Measurements from ENCODE around the gene MDM2. TPM values are rescaled to one million over a fixed set of nuclear protein-coding genes. Genes with fewer than 3 reads are reported as not detected.
"Not testable (repeated sequence)": the region's sequence is repeated elsewhere in the genome, so short reads cannot be mapped to it uniquely, and the experiment has no call there.

The MDM2 gene
- polyA plus RNA-seq, 1 donor from 2014 or later = 19.6 TPM

DNA sequence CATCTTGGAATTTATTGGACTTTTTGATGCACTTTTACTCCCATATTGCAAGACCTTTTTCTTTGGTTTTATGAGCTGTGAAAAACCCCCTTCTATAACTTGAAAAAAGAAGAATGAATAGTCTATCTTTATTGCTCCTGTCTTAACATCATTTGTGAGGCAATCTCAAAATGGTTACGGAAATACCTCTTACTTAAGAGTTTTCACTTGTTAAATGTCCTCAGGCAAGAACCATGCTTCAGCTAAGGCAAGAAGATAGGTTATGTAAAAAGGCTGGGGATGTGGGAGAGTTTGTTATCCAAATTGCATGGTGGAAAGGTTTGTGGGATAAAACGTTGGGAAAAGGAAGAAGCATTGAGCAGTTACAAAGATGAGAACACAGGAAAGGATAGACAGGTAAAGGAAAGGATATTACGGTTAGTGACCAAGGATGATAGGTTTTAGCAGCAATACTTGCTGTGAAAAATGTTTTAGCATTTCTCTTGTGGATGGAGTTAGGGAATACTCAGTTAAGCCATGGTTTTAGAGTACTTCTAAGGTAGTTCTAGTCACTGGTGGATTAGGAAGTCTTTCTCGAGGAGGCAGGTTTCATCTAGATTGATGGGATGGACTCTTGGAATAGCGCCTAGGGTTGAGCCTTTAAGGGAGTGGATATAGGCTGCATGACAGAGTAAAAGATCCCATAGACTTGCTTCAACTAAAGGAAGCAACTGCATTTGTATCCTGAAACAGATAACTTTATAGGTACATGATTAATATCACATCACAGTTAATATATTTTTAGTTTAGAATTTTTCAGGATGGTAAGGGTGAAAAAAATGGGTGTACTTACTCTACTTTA, 30.3 kb downstream of the MDM2 start:
- H3K36me3 Mint-ChIP-seq = peaks cover 4% of the 10 kb centered on the region
- H3K4me1 Mint-ChIP-seq = peaks cover 2 to 4% (median 2%) of the 10 kb centered on the region in 3 donors
- H3K27me3 Mint-ChIP-seq = no peaks in the 10 kb centered on the region
- H3K9me3 Mint-ChIP-seq = no peaks in the 10 kb centered on the region
- peak overlapping the region in 1 of 3 donors; percentile 55 for H3K27ac Mint-ChIP-seq
- H3K4me3 Mint-ChIP-seq = peak overlapping the region in 1 of 4 donors; percentile 33

DNA sequence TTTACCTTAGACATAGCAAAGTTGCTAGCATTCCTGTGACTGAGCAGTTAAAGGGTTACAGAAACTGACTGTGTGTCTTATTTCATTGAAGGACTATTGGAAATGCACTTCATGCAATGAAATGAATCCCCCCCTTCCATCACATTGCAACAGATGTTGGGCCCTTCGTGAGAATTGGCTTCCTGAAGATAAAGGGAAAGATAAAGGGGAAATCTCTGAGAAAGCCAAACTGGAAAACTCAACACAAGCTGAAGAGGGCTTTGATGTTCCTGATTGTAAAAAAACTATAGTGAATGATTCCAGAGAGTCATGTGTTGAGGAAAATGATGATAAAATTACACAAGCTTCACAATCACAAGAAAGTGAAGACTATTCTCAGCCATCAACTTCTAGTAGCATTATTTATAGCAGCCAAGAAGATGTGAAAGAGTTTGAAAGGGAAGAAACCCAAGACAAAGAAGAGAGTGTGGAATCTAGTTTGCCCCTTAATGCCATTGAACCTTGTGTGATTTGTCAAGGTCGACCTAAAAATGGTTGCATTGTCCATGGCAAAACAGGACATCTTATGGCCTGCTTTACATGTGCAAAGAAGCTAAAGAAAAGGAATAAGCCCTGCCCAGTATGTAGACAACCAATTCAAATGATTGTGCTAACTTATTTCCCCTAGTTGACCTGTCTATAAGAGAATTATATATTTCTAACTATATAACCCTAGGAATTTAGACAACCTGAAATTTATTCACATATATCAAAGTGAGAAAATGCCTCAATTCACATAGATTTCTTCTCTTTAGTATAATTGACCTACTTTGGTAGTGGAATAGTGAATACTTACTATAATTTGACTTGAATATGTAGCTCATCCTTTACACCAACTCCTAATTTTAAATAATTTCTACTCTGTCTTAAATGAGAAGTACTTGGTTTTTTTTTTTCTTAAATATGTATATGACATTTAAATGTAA, 31.5 kb downstream of the MDM2 start:
- Mint-ChIP-seq H3K9me3 (no peaks in the 10 kb centered on the region), H3K27ac (peak overlapping the region in 1 of 3 donors; percentile 46), H3K27me3 (no peaks in the 10 kb centered on the region)

GRCh38 chr12:68841175-68841574, 33.2 kb downstream of the MDM2 start:
- not testable (repeated sequence) for H3K4me1 Mint-ChIP-seq, H3K4me3 Mint-ChIP-seq, H3K9me3 Mint-ChIP-seq, H3K36me3 Mint-ChIP-seq, H3K27ac Mint-ChIP-seq, H3K27me3 Mint-ChIP-seq

More for the DNA sequence above, 31.5 kb downstream of the MDM2 start:
- H3K4me3 Mint-ChIP-seq = no peak overlapping the region
- H3K4me1 Mint-ChIP-seq = peaks cover 2 to 4% (median 2%) of the 10 kb centered on the region in 3 donors
- H3K36me3 Mint-ChIP-seq = peaks cover 7% of the 10 kb centered on the region

GRCh38 chr12:68841717-68842116, 33.7 kb downstream of the MDM2 start:
- no peak overlapping the region for H3K27ac Mint-ChIP-seq

GRCh38 chr12:68842123-68842522, 34.1 kb downstream of the MDM2 start:
- Mint-ChIP-seq H3K27me3 (no peaks in the 10 kb centered on the region), H3K36me3 (peaks cover 8% of the 10 kb centered on the region), H3K4me3 (no peak overlapping the region), H3K4me1 (no peaks in the 10 kb centered on the region), H3K27ac (no peak overlapping the region), H3K9me3 (no peaks in the 10 kb centered on the region)

More at GRCh38 chr12:68841717-68842116, 33.7 kb downstream of the MDM2 start:
- Mint-ChIP-seq H3K4me1 (no peaks in the 10 kb centered on the region), H3K27me3 (no peaks in the 10 kb centered on the region), H3K9me3 (no peaks in the 10 kb centered on the region), H3K4me3 (no peak overlapping the region), H3K36me3 (peaks cover 8% of the 10 kb centered on the region)

- no peaks in the 10 kb centered on the region for H3K9me3 Mint-ChIP-seq
- no peaks in the 10 kb centered on the region for H3K4me1 Mint-ChIP-seq
- H3K36me3 Mint-ChIP-seq = peaks cover 8% of the 10 kb centered on the region
- H3K4me3 Mint-ChIP-seq = no peak overlapping the region
- H3K27ac Mint-ChIP-seq = no peak overlapping the region
- H3K27me3 Mint-ChIP-seq = no peaks in the 10 kb centered on the region
Observed at GRCh38 chr12:68842784-68843567, 35.0 kb downstream of the MDM2 start.

GRCh38 chr12:68844318-68844745, 36.4 kb downstream of the MDM2 start:
- no peaks in the 10 kb centered on the region for H3K27me3 Mint-ChIP-seq
- no peaks in the 10 kb centered on the region for H3K9me3 Mint-ChIP-seq
- no peak overlapping the region for H3K4me3 Mint-ChIP-seq
- H3K4me1 Mint-ChIP-seq = peaks cover 0 to 2% (median 0%) of the 10 kb centered on the region in 3 donors
- peak overlapping the region in 1 of 3 donors; percentile 40 for H3K27ac Mint-ChIP-seq
- H3K36me3 Mint-ChIP-seq = peaks cover 8% of the 10 kb centered on the region

DNA sequence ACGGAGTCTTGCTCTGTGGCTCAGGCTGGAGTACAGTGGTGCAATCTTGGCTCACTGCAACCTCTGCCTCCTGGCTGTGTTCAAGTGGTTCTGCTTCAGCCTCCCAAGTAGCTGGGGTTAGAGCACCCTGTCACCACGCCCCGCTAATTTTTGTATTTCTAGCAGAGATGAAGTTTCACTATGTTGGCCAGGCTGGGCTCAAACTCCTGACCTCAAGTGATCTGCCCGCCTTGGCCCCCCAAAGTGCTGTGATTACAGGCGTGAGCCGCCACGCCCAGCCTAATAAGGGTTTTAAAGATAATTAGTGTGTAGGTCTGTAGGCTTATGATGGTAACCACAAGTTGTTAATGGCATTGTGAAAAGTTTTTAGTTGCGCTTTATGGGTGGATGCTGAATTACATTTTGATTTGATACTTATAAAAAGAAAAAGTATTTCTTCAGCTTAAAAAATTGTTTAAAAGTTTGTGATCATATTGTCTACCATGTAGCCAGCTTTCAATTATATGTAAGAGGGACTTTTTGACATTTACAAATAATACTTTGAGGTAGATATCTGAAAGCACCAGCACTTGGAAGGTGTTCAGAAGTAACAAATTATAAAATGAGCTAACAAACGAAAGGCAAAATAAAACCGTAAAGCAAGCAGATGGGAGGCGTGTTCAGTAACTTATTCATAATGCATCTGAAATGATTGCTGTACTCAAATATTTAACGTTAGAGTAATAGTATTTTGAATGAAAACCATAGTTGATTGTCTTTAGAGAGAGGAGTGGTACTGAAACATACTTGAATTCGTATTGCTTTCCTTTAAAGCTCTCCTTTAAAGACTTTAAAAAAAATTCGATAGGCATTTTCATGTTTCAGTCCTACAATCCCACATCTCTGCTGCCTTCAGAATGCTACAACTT, 37.1 kb downstream of the MDM2 start:
- Mint-ChIP-seq H3K9me3 (no peaks in the 10 kb centered on the region), H3K27ac (peak overlapping the region in 2 of 3 donors; percentile 7 to 36), H3K4me1 (peaks cover 0 to 2% (median 0%) of the 10 kb centered on the region in 3 donors), H3K27me3 (no peaks in the 10 kb centered on the region), H3K4me3 (no peak overlapping the region), H3K36me3 (peaks cover 8% of the 10 kb centered on the region)

DNA sequence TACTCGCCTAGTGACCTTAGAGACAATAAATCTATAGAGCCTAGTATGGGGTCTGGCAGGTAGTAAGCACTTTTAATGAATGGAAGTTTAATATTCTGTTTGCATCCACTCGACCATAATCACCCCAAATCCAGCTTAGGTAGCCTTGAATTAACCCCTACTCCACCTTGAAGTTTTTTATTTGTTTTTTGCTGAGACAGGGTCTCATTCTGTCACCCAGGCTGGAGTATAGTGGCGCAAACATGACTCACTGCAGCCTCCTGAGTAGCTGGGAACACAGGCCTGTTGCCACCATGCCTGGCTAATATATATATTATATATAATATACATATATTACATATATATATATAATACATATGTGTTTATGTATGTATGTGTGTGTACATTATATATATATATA, 38.8 kb downstream of the MDM2 start:
- Mint-ChIP-seq H3K27me3 (no peaks in the 10 kb centered on the region), H3K4me1 (peaks cover 0 to 2% (median 0%) of the 10 kb centered on the region in 3 donors), H3K9me3 (no peaks in the 10 kb centered on the region), H3K4me3 (no peak overlapping the region), H3K27ac (no peak overlapping the region), H3K36me3 (peaks cover 6% of the 10 kb centered on the region)

- no peak overlapping the region for H3K27ac Mint-ChIP-seq
- H3K27me3 Mint-ChIP-seq = no peaks in the 10 kb centered on the region
- peaks cover 0 to 2% (median 0%) of the 10 kb centered on the region in 3 donors for H3K4me1 Mint-ChIP-seq
- no peaks in the 10 kb centered on the region for H3K36me3 Mint-ChIP-seq
- H3K4me3 Mint-ChIP-seq = no peak overlapping the region
- H3K9me3 Mint-ChIP-seq = no peaks in the 10 kb centered on the region
Observed at GRCh38 chr12:68850390-68850789, 42.4 kb downstream of the MDM2 start.

DNA sequence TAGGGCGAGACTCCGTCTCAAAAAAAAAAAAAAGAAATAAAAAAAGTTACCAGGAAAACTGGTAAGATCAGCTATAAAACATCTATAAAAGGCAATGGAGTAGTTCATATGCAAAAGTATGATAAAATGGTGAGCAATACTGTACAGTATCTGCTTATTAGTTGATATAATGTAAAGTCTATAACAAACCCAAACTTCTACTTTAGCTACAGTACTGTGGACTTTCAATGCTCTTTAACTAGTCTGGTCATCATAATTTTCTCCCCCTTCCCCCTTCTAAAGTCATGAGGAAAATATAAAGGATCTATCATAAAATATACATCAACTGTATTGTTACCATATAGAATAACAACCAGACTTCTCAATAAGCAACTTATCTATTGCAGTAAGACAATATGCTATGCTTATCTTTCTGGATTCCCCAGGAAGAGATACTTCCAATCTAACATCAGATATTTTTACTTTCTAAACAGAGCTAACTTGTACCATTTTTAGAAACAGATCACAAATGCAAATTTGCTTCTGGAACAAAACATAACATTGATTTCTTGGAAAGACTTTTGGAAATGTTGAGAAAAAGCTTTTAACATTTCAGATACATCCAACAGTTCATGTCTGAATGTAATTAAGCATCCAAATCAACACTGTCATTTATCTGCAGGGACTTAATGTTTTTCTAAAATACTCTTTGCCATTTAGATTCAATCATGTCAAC, 43.8 kb downstream of the MDM2 start:
- Mint-ChIP-seq H3K27ac (no peak overlapping the region), H3K36me3 (peaks cover 3% of the 10 kb centered on the region), H3K27me3 (no peaks in the 10 kb centered on the region), H3K4me1 (peaks cover 0 to 2% (median 0%) of the 10 kb centered on the region in 3 donors), H3K4me3 (no peak overlapping the region), H3K9me3 (no peaks in the 10 kb centered on the region)

DNA sequence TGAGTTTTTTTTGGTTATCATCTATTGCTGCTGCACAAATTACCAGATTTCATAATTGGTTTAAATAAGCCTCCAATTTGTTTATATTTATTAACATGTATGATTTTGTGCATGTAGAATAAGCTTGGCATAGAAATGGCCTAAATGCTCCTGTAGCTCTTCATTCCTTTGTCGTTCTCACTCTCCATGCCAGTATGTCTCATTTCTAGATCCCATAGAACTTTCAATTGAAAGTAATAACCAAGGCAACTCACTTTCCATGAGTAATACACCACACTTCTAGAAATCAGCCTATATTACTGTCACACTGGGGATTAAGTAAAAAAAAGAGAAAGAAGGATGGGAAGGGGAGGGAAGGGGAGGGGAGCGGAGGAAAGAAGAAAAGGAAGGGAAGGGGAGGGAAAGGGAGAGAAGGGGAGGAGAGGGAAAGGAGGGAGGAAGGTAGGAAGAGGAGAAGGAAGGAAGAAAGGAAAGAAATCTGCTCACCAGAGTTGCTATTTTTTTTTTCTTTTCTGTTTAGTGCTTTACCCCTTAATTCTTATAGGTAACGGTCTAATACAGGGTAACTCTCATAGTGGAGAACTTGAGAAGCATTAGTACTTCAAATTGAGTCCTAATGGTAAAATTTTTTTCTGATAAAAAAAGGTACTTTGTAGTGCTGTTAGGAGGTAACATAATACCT, 45.6 kb downstream of the MDM2 start:
- no peaks in the 10 kb centered on the region for H3K27me3 Mint-ChIP-seq
- H3K36me3 Mint-ChIP-seq = peaks cover 4% of the 10 kb centered on the region
- H3K9me3 Mint-ChIP-seq = no peaks in the 10 kb centered on the region
- no peaks in the 10 kb centered on the region for H3K4me1 Mint-ChIP-seq
- H3K4me3 Mint-ChIP-seq = no peak overlapping the region
- H3K27ac Mint-ChIP-seq = no peak overlapping the region

- Mint-ChIP-seq H3K4me1 (no peaks in the 10 kb centered on the region), H3K27me3 (no peaks in the 10 kb centered on the region), H3K36me3 (peaks cover 4% of the 10 kb centered on the region), H3K9me3 (no peaks in the 10 kb centered on the region), H3K27ac (no peak overlapping the region), H3K4me3 (no peak overlapping the region)
Observed at GRCh38 chr12:68854078-68854468, 46.1 kb downstream of the MDM2 start.
